ENCODE measurements around the gene GSN.
A peak's percentile ranks its signal among the peaks of the same experiment; 100 is the strongest.

Gene GSN

DNA sequence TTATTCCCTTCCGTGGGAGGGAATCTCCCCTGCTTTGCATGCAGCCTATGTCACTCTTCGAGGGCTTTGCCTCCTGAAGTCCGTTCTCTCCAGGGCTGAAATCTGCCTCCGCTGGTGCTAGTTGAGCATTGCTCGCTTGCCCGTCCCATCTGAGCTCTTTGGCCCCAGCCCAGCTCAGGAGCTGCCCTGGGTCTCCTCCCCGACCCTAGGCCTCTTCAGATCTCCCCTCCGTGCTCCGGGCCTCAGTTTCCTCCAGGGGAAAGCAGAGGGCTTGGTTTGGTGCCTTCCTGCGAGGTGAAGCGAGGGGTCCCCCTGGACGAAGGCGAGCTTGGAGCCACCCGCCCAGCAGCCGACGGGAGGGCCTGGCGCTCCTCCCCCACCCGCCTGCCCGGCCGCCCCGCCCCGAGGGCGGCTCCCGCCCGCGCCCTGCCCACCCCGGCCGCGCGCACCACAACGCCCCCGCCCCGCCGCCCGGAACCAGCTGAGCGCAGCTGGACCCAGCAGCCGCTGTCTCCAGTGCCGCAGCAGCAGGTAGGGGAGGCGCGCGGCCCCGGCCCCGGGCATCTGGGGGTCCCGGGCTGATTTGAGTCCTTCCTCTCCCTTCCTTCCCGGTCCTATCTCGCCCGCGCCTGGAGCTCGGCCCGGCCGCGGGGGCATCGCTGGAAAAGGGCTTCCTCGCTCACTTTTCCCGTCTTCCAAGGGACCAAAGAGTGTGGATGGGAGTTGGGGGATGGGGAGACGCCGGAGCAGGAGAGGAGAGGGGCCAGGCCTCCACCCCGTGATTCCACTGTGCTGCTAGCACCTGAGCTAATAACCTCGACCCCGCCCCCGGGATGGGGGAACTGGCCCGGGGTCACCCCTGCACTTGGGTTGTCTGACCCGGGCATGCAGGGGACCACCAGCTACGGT lies at the start of gene GSN:
GSN (plus strand) TSS at position 474 of the 909 bp plus-strand sequence. CDS start 33,810 bp downstream, outside the sequence.
- peak; percentile 19 to 39 for DNase-seq

DNA sequence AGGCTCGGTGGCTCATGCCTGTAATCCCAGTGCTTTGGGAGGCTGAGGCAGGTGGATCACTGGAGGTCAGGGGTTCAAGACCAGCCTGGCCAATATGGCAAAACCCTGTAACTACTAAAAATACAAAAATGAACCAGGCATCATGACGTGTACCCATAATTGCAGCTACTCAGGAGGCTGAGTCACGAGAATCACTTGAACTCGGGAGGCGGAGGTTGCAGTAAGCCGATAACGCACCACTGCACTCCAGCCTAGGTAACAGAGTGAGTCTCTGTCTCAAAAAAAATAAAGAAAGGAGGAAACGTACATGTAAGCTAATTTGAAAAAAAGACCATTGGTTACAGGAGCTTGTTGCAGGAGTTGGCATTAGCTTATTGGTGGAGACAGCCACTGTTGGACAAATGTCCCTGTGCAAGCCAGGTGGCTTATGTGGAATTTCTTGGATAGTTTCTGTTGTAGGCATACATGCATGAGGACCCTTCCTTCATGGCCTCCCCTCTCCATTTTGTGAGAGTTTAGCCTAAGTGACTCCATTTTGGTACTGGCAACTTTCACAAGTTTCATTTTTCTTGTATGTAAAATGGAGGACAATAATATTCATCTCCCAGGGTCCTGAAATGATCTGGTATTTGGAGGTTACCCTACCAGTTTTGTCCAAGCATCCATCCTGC lies 49.5 kb upstream of the GSN start:
- DNase-seq = no peak

DNA sequence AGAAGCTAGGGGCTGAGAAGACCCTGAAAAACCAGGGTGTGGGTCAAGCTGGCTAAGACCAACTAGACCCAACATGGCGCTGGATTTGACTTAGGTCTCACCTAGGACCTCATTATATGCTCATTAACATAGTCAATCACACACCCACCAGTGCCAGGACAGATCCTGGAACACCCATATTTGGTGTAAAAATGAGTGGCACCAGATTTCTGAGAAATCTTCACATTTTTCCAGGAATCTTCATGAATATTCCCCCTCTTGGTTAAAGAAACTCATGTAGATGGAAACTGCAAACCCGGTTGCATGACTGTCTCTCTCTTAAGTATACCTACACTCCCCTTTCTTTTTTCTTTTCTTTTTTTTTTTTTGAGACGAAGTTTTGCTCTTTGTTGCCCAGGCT lies 48.4 kb upstream of the GSN start:
- DNase-seq = no peak

DNA sequence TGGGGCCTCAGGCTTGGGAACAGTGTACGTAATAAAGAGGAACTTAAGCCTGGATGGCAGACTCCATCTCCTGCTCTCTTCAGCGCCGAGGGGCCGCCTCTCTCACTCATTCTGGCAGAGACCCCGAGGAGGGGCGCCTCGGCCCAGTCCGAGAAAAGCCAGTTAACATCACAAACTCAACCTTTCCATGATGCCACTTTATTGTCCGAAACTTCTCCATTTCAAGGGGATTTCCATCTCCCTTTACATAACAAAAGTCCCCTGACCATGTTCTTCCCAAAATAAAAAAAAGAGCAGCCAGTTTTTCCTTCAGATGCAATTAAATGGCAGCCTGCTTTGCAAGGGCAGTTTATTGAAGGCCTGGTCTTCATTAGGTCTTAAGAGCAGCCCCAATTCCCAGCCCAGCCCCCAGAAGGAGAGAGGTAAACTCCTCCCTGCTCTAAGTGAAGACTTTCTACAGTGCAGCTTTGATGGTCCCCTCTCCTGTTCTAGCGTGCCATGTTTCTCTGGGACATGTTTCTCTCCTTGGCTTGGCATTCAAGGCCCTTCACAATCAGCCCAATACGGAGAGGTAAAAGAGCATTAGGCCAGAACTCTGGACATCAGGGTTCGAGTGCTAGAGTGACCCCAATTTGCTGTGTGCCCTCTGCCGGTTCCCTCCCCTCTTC lies 46.8 kb upstream of the GSN start:
- no peak for DNase-seq

DNA sequence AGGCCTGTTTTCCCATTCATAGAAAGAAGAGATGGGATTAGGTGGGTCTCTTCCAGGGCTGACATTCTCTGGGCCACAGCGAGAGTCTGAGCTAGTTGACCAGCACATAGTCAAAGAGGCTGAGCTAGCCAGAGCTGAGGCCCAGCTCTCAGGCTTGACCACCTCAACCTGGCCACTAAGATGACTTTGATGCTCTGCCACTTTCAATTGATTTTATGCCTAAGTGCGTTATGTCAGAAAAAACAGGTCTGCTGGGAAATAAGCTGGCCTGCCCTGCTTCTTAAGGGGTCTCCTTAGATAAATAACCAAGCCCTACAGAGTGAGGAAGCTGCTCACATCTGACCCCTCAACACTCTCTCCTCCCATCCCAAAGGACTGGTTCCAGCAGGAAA lies 46.3 kb upstream of the GSN start:
- DNase-seq = no peak

DNA sequence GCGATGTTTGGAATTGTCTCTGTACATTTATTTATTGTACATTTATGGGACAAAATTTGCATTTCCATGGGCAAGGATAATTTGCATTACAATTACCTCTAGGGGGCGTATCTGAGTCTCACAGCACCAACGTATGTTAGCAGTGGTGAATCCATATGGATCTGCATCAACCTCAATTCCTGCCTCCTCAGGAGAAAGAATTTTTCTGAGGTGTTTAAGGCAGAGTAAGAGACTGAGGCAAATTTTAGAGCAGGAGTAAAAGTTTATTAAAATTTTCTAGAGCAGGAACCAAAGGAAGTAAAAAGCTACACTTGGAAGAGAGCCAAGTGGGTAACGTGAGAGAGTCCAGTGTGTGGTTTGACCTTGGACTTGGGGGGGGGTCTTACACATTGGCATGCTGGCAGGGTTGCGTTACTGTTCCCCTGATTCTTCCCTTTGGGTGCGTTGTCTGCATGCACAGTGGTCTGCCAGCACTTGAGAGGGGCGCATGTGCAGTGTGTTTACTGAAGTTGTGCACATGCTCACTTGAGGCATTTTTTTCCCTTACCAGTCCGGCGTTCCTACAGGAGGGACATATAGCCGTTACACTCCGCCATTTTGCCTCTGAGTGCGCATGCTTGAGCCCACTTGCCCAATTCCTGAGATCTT lies 45.3 kb upstream of the GSN start:
- DNase-seq = no peak

DNA sequence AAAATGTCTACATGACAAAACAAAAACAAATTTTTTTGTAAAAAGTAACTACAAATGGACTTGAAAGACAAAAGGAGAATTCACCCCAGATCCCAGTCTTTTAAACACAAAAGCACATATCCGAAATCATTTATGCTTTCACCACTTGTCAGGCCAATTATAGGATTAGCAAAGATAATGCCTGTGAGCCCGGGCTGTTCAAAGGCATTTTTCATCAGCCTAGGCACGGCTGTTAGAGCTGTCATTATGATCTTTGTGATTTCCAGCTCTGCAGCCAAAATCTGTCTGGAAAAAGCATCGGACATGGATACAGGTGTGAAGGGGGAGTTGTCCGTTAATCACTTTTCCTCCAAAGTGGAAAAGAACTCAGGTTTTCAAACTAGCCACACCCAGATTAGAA lies 42.7 kb upstream of the GSN start:
- DNase-seq = no peak

DNA sequence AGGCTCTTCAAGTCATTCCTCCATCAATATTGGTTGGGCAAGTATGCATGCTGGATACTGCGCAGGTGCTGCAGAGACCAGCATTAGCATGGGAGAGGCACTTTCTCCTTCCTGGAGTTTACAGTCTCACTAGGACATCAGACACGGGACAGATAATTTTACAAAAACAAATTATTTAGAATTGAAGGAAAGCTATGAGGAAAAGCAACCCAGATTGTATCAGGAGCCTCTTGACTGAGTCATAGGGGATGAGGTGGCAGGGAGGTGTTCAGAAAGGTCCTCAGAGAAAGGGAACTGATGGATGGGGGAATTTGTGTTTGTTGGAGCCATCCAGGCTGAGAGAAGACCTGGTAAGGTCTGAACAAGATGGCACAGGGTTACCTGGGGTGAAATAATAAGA lies 41.8 kb upstream of the GSN start:
- DNase-seq = no peak

DNA sequence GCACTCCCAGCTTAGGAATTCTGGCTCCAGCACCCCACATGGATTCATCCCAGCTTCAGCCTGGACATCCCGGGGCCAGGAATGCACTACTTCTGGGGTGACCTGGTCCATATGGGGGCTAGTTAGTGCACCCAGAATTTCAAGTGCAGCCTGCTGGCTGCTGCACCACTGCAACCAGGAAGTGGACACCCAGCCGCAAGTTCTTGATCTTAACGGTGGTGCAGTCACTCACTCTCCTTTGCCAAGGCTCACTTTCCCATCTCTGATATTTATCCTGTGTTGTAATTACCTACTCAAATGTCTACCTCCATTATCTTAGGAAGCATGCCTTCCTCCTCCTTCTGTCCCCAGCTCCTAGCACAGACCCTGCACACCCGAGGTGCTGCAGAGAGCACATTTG lies 40.1 kb upstream of the GSN start:
- no peak for DNase-seq

DNA sequence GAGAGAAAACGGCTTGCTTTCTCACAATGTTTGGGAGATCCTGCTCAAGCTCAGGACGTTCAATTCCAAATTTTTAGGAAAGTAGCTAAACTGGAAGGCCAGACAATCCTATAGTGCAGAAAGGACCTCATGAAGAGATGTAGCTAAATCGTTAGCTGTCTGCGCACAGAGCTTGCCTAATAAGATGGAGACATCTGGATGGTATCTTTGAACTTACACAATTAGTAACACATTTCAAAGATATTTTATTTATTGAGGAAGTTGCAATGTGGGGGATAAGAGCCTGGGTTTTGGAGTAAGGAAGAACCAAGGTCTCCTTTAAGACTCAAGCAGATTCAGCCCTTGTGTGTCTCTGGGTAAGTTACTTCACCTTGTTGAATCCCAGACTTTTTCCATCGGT lies 37.7 kb upstream of the GSN start:
- DNase-seq = no peak

DNA sequence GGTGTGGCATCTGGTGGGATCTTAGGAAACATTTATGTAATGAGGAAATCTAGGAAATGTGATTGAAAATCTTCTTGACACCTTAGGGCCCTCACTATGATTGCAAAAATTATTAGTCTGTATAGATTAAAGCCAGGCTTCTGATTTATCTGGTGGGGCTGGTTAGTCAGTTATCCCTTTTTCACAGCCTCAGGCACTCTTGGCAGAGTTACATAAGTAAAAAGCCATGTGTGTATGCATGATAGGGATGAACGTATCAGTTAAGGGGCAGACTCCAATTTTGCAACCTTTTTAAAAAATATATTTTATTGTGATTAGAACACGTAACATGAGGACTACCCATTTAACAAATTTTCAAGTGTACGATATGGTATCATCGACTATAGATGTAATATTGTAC lies 35.7 kb upstream of the GSN start:
- no peak for DNase-seq

DNA sequence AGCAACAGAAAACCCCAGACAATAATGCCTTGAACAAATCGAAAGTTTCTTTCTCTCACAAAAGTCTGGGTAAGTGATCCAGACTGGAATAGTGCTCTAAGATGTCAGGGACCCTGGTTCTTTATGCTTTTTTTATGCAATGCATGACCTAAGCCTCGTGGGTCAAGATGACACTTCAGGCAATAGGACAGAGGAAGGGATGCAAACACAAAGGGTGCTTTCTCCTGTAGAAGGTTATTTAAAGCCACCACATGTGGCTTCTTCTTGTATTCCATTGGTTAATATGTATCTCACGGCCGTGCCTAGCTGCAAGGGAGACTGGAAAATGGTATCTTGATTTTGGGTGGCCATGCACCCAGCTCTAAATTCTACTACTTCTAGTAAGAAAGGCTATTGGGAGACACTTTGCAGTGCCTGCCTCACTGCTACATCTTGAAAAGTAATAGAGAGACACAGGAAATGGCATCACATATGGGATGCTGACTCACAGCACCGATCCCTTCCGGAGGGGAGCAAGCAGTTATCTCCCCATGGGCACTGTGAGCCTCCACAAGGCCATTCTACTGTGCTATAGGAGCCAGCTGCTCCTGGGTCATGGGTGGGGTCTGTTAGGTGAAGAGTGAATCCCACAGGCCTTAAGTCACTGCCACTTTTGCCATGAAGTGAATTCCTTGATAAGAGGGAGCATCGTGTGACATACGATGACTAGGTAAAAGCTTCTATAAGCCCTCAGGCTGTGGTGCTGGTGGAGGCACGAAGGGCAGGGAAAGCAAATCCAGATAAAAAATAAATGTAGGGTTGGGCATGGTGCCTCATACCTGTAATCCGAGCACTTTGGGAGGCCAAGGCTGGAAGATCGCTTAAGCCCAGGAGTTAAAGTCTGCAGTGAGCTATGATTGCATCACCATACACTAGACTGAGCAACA lies 33.8 kb upstream of the GSN start:
- no peak for DNase-seq

DNA sequence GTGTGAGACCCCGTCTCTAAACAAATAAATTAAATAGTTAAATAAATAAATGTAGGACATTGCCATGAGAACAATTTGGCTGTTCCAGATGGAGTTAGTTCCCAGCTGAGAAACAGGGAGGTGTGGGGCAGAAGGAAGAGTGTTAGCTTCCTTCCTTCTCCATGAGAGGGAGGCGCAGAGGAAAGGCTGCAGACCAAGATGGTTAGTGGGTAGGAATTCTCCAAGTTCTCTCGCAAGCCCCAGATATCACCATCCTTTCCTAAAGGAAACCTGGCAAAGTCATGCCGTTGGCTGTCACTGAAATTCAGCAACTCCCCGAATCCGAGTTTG lies 33.2 kb upstream of the GSN start:
- no peak for DNase-seq

DNA sequence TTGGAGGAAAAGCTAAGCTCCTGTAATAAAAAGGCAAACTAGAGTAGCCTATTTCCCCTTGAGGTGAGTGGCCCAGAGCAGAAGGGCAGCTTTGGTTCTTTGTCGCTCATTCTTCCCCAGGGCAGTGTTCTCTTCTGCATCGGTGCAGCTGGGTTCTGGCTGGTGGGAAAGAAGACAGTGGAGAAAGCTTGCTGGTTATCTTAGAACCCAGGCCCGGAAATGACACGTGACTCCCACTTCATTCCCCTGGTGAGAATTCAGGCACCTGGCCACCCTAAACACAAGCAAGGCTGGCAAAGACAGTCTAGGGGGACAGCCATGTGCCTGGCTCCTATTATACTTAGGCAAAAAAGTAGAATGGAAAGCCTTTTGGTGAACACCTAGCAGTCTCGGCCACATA lies 32.5 kb upstream of the GSN start:
- no peak for DNase-seq

DNA sequence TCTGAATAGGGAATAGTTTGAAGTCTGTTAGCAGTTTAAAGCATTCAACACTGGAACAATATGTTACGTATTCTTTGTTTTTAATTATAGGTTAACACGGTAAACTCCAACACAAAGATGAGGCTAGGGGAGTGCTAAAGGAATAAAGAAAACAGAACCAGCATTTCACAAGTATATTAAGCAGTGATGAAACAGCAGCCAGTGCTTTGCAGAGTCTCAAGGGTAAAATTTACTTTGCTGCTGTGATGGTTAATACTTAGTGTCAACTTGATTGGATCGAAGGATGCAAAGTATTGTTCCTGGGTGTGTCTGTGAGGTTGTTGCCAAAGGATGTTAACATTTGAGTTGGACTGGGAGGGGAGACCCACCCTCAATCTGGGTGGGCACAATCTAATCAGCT lies 30.0 kb upstream of the GSN start:
- DNase-seq = no peak

DNA sequence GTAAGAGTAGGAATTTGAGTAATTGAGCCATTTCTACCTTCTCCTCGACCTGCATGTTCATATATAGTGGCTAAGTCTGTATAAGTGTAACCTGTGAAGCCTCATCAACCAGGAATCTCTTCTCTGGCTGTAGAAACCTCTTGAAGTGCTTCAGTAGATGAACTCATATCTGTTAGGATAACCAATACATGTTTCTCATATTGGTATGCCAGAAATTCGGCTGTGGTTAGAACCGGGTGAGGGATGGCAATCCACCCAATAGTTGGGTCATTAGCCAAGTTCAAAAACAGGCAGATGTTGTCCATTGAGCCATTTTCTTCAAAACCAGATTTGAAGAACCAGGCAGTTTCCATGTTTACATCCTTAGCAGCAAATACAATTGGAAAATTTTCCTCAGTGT lies 28.9 kb upstream of the GSN start:
- no peak for DNase-seq

DNA sequence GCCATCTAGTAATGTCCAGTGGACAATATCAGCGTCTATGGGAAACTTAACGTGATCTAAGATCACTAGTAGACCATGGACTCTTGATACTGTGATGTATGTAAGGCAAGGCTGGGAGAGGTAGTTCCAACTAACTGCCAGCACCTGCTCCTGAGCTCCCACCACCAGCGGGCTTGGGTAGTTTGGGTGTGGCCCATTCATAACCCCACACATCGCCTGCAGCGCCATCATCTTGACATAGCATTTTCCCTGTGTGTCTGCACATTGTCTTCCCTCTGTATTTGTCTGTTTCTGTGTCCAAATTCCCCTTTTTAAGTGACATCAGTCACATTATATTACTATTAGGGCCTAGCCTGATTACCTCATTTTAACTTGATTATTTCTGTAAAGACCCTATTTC lies 28.1 kb upstream of the GSN start:
- no peak for DNase-seq

DNA sequence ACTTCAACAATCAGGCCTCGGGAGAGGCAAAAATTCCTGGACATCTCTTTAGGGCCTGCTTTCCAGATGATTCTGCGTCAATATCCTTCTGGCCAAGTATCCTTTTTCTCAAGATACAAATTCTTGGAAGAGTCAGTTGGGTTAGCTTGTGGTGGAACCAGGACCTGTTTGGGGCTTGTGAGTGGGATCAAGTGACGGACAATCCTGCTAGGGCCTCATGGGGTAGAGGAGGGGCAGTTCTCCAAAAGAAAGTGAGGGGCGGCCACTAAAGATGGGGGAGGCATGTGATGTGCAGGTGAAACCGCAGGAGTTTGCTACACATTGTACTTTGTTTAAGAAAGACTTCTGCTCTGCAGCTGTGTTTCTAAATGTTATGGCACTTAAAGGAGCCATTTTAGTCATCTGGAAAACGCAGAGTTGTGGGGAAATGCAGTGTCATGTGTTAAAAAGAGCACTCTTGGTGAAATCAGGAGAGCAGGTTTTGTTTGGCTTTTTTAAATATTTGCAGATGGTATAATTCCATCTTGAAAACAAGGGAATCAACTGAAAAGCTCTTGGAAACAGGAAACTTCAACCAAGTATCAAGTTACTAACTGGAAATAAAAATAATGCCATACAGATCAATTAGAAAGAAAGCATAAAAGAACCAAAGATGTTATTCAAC lies 27.4 kb upstream of the GSN start:
- DNase-seq = no peak

DNA sequence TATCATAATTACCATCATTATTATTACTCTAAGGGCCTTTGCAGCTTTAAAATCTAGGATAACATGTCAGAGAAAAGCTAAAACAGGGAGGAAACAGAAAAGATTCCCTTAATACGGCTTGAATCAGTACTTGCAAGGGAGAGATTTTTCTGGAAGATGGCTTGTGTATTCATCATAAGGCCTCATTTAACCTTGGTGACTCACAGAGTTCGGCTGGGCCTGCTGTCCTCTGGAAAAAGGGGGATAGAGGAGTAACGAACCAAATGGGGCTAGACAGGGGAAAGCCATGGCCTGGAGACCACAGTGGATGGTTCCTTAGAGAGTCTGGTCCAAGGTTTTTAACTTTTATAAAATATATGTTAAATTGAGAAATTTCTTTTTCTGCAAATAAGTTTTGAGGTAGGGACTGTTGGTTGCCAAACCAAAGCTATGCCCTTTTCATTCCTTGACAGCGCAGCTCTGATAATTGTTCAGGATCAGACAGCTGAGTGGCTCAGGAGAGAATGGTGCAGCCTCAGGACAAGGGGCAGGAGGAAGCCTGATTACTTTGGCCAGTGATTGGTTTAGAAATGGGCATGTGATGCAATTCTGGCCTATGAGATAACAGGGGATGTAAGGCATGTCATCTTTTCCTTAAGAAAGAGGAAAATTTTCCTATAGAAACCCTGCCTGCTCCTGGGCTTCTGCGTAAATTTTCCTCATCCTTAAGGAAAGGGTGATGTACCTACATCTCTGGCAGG lies 25.6 kb upstream of the GSN start:
- no peak for DNase-seq

DNA sequence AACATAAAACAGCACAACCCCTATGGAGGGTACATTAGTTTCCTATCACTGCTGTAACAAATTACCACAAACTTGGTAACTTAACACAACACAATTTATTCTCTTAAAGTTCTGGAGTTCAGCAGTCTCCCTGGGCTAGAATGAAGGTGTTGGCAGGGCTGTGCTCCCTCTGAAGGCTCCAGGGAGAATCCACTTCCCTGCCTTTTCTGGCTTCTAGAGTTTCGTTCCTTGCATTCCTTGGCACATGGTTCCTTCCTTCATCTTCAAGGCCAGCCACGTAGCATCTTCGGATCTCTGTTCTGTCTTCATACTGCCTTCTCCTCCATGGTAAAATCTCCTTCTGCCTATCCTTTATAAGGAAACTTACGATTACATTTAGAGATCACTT lies 25.0 kb upstream of the GSN start:
- no peak for DNase-seq

Data from stimulated activated CD4-positive, alpha-beta T cell treated with anti-CD3 and anti-CD28 coated beads, Interleukin-2, amount 100 ng/mL, for 48 hours (primary cell).